ENCODE results near the gene EMC7. TPM values are rescaled to one million over a fixed set of nuclear protein-coding genes. Genes with fewer than 3 reads are reported as not detected.

EMC7 gene
- total RNA-seq, 8 experiments from 2014 or later: 40.6 to 122 (median 57.7) TPM

GRCh38 chr15:34116620-34117019 lies 15.0 kb upstream of the EMC7 start:
- H3K27ac ChIP-seq: no peak overlapping the region
- no peak overlapping the region for H3K4me3 ChIP-seq
- 33 to 100% (median 81%) methylated on average over 1 to 2 of the region's 2 CpGs; no CpG with 5 or more reads in 1 of the 10 experiments for WGBS, 10 experiments
- in situ Hi-C loops (cut with MboI; ENCODE audit: low pct_unique_long_range_greater_than_20kb in 2 of 9, low sequenced_read_pairs in 9 of 9, unreplicated experiment in 9 of 9): loop anchor here in 5 of 9 experiments (25.0 kb wide), 2 partner anchors 96 to 246 kb away; partner anchors contain the start of genes KATNBL1 (in 4 of the 5) and LPCAT4 (in 1 of the 5)
- no peaks in the 10 kb centered on the region for H3K4me1 ChIP-seq (replicated peaks in 1 of 2)
- ATAC-seq (replicated peaks in 6 of 8): no peak

GRCh38 chr15:34114739-34115138 lies 13.1 kb upstream of the EMC7 start:
- in situ Hi-C loops (cut with MboI; ENCODE audit: low pct_unique_long_range_greater_than_20kb in 2 of 9, low sequenced_read_pairs in 9 of 9, unreplicated experiment in 9 of 9): loop anchor here in 5 of 9 experiments (25.0 kb wide), 2 partner anchors 98 to 248 kb away; partner anchors contain the start of genes KATNBL1 (in 4 of the 5) and LPCAT4 (in 1 of the 5)
- 70 to 100% (median 93%) methylated on average over 2 to 3 of the region's 3 CpGs; no CpG with 5 or more reads in 7 of the 10 experiments for WGBS, 10 experiments
- Histone ChIP-seq H3K27ac (no peak overlapping the region), H3K4me3 (no peak overlapping the region), H3K4me1 (replicated peaks in 1 of 2) (no peaks in the 10 kb centered on the region)
- no peak for ATAC-seq (replicated peaks in 6 of 8)

- no peak for ATAC-seq (replicated peaks in 6 of 8)
- no peak overlapping the region for H3K27ac ChIP-seq
- no peaks in the 10 kb centered on the region for H3K4me1 ChIP-seq (replicated peaks in 1 of 2)
- in situ Hi-C loops (cut with MboI; ENCODE audit: low pct_unique_long_range_greater_than_20kb in 2 of 9, low sequenced_read_pairs in 9 of 9, unreplicated experiment in 9 of 9): loop anchor here in 5 of 9 experiments (25.0 kb wide), 2 partner anchors 98 to 248 kb away; partner anchors contain the start of genes KATNBL1 (in 4 of the 5) and LPCAT4 (in 1 of the 5)
- no peak overlapping the region for H3K4me3 ChIP-seq
- whole genome bisulfite sequencing, 10 experiments: 0 to 100% (median 40%) methylated on average over 1 to 2 of the region's 2 CpGs; no CpG with 5 or more reads in 3 of the 10 experiments
Measured at GRCh38 chr15:34114215-34114614, 12.6 kb upstream of the EMC7 start.

- Histone ChIP-seq H3K4me3 (no peak overlapping the region), H3K4me1 (replicated peaks in 1 of 2) (no peaks in the 10 kb centered on the region), H3K27ac (no peak overlapping the region)
- peak in 3 of 8 experiments; percentile 74 to 87 (median 84) for ATAC-seq (replicated peaks in 6 of 8)
- in situ Hi-C loops (cut with MboI; ENCODE audit: low pct_unique_long_range_greater_than_20kb in 2 of 9, low sequenced_read_pairs in 9 of 9, unreplicated experiment in 9 of 9): loop anchor here in 5 of 9 experiments (25.0 kb wide), 2 partner anchors 101 to 251 kb away; partner anchors contain the start of genes KATNBL1 (in 4 of the 5) and LPCAT4 (in 1 of the 5)
- WGBS, 10 experiments: 20 to 72% (median 44%) methylated on average over 1 to 6 of the region's 6 CpGs; no CpG with 5 or more reads in 2 of the 10 experiments
Measured at GRCh38 chr15:34111488-34111887, 9.8 kb upstream of the EMC7 start.

- Histone ChIP-seq H3K4me3 (no peak overlapping the region), H3K4me1 (replicated peaks in 1 of 2) (no peaks in the 10 kb centered on the region), H3K27ac (no peak overlapping the region)
- in situ Hi-C loops (cut with MboI; ENCODE audit: low pct_unique_long_range_greater_than_20kb in 2 of 9, low sequenced_read_pairs in 9 of 9, unreplicated experiment in 9 of 9): loop anchor here in 6 of 9 experiments (10.0 to 25.0 kb wide), 4 partner anchors 102 to 252 kb away; partner anchors contain the start of genes KATNBL1 (in 5 of the 6), EMC4 (in 1 of the 6) and LPCAT4 (in 1 of the 6)
- peak in 3 of 8 experiments; percentile 73 to 86 (median 82) for ATAC-seq (replicated peaks in 6 of 8)
- 0 to 80% (median 67%) methylated on average over 3 to 5 of the region's 5 CpGs; no CpG with 5 or more reads in 1 of the 10 experiments for WGBS, 10 experiments
Measured at GRCh38 chr15:34109797-34110663, 8.4 kb upstream of the EMC7 start.

- 73 to 100% (median 90%) methylated on average over 1 to 2 of the region's 2 CpGs for WGBS, 10 experiments
- no peak overlapping the region for H3K4me3 ChIP-seq
- peaks cover 6% of the 10 kb centered on the region in 2 donors for H3K4me1 ChIP-seq (replicated peaks in 1 of 2)
- H3K27ac ChIP-seq: no peak overlapping the region
- ATAC-seq (replicated peaks in 6 of 8): no peak
- in situ Hi-C loops (cut with MboI; ENCODE audit: low pct_unique_long_range_greater_than_20kb in 2 of 9, low sequenced_read_pairs in 9 of 9, unreplicated experiment in 9 of 9): loop anchor here in 6 of 9 experiments (10.0 to 25.0 kb wide), 4 partner anchors 105 to 255 kb away; partner anchors contain the start of genes KATNBL1 (in 5 of the 6), EMC4 (in 1 of the 6) and LPCAT4 (in 1 of the 6)
Measured at GRCh38 chr15:34107315-34107714, 5.7 kb upstream of the EMC7 start.

- H3K4me1 ChIP-seq (replicated peaks in 1 of 2): peaks cover 6% of the 10 kb centered on the region in 2 donors
- 80 to 100% (median 100%) methylated on average over 1 of the region's 1 CpG; no CpG with 5 or more reads in 6 of the 10 experiments for WGBS, 10 experiments
- H3K27ac ChIP-seq: no peak overlapping the region
- in situ Hi-C loops (cut with MboI; ENCODE audit: low pct_unique_long_range_greater_than_20kb in 2 of 9, low sequenced_read_pairs in 9 of 9, unreplicated experiment in 9 of 9): loop anchor here in 6 of 9 experiments (10.0 to 25.0 kb wide), 4 partner anchors 106 to 256 kb away; partner anchors contain the start of genes KATNBL1 (in 5 of the 6), EMC4 (in 1 of the 6) and LPCAT4 (in 1 of the 6)
- no peak overlapping the region for H3K4me3 ChIP-seq
- no peak for ATAC-seq (replicated peaks in 6 of 8)
Measured at GRCh38 chr15:34106423-34106822, 4.8 kb upstream of the EMC7 start.

- ATAC-seq (replicated peaks in 6 of 8): no peak
- Histone ChIP-seq H3K4me1 (replicated peaks in 1 of 2) (peaks cover 6 to 10% of the 10 kb centered on the region in 2 donors), H3K27ac (peak overlapping the region; percentile 60 to 76), H3K4me3 (peak overlapping the region; percentile 64 to 99 (median 91))
- in situ Hi-C loops (cut with MboI; ENCODE audit: low pct_unique_long_range_greater_than_20kb in 2 of 9, low sequenced_read_pairs in 9 of 9, unreplicated experiment in 9 of 9): loop anchor here in 6 of 9 experiments (10.0 to 25.0 kb wide), 4 partner anchors 110 to 260 kb away; partner anchors contain the start of genes KATNBL1 (in 5 of the 6), EMC4 (in 1 of the 6) and LPCAT4 (in 1 of the 6)
- WGBS, 10 experiments: 0 to 58% (median 22%) methylated on average over 3 to 22 of the region's 29 CpGs
Measured at GRCh38 chr15:34102175-34102925, 688 bp upstream of the EMC7 start.

GRCh38 chr15:34099914-34100313 lies 1.7 kb downstream of the EMC7 start:
- Histone ChIP-seq H3K4me1 (replicated peaks in 1 of 2) (peaks cover 6 to 10% of the 10 kb centered on the region in 2 donors), H3K4me3 (peak overlapping the region in 1 of 5 donors; percentile 99), H3K27ac (no peak overlapping the region)
- ATAC-seq (replicated peaks in 6 of 8): no peak
- in situ Hi-C loops (cut with MboI; ENCODE audit: low pct_unique_long_range_greater_than_20kb in 2 of 9, low sequenced_read_pairs in 9 of 9, unreplicated experiment in 9 of 9): loop anchor here in 7 of 9 experiments (10.0 to 25.0 kb wide), 7 partner anchors 112 to 812 kb away; partner anchors contain the start of genes KATNBL1 (in 5 of the 7), EMC4 (in 1 of the 7), GOLGA8B (in 1 of the 7) and LPCAT4 (in 1 of the 7)
- 15 to 100% (median 88%) methylated on average over 1 to 5 of the region's 5 CpGs; no CpG with 5 or more reads in 1 of the 10 experiments for WGBS, 10 experiments

GRCh38 chr15:34085746-34086145 lies 15.9 kb downstream of the EMC7 start:
- ATAC-seq (replicated peaks in 6 of 8): no peak
- Histone ChIP-seq H3K27ac (no peak overlapping the region), H3K4me3 (no peak overlapping the region), H3K4me1 (replicated peaks in 1 of 2) (no peaks in the 10 kb centered on the region)
- 0 to 100% (median 85%) methylated on average over 1 to 2 of the region's 2 CpGs; no CpG with 5 or more reads in 2 of the 10 experiments for WGBS, 10 experiments
- in situ Hi-C loops (cut with MboI; ENCODE audit: low pct_unique_long_range_greater_than_20kb in 2 of 9, low sequenced_read_pairs in 9 of 9, unreplicated experiment in 9 of 9): loop anchor here in 3 of 9 experiments (25.0 kb wide), 3 partner anchors 252 to 827 kb away; partner anchors contain the start of genes GOLGA8B (in 1 of the 3), NOP10 (in 1 of the 3), NUTM1 (in 1 of the 3) and SLC12A6 (in 1 of the 3)

GRCh38 chr15:34084086-34084485 lies 17.6 kb downstream of the EMC7 start:
- in situ Hi-C loops (cut with MboI; ENCODE audit: low pct_unique_long_range_greater_than_20kb in 2 of 9, low sequenced_read_pairs in 9 of 9, unreplicated experiment in 9 of 9): loop anchor here in 3 of 9 experiments (25.0 kb wide), 3 partner anchors 253 to 828 kb away; partner anchors contain the start of genes GOLGA8B (in 1 of the 3), NOP10 (in 1 of the 3), NUTM1 (in 1 of the 3) and SLC12A6 (in 1 of the 3)
- Histone ChIP-seq H3K4me3 (no peak overlapping the region), H3K27ac (no peak overlapping the region), H3K4me1 (replicated peaks in 1 of 2) (no peaks in the 10 kb centered on the region)
- ATAC-seq (replicated peaks in 6 of 8): peak in 2 of 8 experiments; percentile 25 to 79
- WGBS, 10 experiments: 4 to 93% (median 83%) methylated on average over 1 to 7 of the region's 7 CpGs

Data from motor neuron (in vitro differentiated cells).